ENCODE measurements around the gene AGPAT3.

Gene AGPAT3

GRCh38 chr21:43938751-43939442 lies 73.9 kb downstream of the AGPAT3 start:
- DNase-seq: peak; percentile 62

GRCh38 chr21:43939443-43940328 lies 74.7 kb downstream of the AGPAT3 start:
- DNase-seq: no peak

- DNase-seq: no peak
Measured at GRCh38 chr21:43940329-43941050, 75.5 kb downstream of the AGPAT3 start.

- no peak for DNase-seq
Measured at GRCh38 chr21:43942201-43942600, 77.2 kb downstream of the AGPAT3 start.

GRCh38 chr21:43942621-43943020 lies 77.6 kb downstream of the AGPAT3 start:
- no peak for DNase-seq

GRCh38 chr21:43943512-43944077 lies 78.6 kb downstream of the AGPAT3 start:
- no peak for DNase-seq

GRCh38 chr21:43944078-43944633 lies 79.1 kb downstream of the AGPAT3 start:
- no peak for DNase-seq

GRCh38 chr21:43944757-43945156 lies 79.7 kb downstream of the AGPAT3 start:
- DNase-seq: no peak

- DNase-seq: no peak
Measured at GRCh38 chr21:43948740-43949498, 83.9 kb downstream of the AGPAT3 start.

- no peak for DNase-seq
Measured at GRCh38 chr21:43949499-43950208, 84.6 kb downstream of the AGPAT3 start.

- DNase-seq: no peak
Measured at GRCh38 chr21:43950481-43950880, 85.5 kb downstream of the AGPAT3 start.

- DNase-seq: no peak
Measured at GRCh38 chr21:43950936-43951335, 85.9 kb downstream of the AGPAT3 start.

- DNase-seq: no peak
Measured at GRCh38 chr21:43951911-43952703, 87.1 kb downstream of the AGPAT3 start.

- no peak for DNase-seq
Measured at GRCh38 chr21:43953021-43953420, 88.0 kb downstream of the AGPAT3 start.

- no peak for DNase-seq
Measured at GRCh38 chr21:43954042-43954441, 89.0 kb downstream of the AGPAT3 start.

GRCh38 chr21:43954896-43955295 lies 89.9 kb downstream of the AGPAT3 start:
- DNase-seq: no peak

- DNase-seq: no peak
Measured at GRCh38 chr21:43956019-43956669, 91.1 kb downstream of the AGPAT3 start.

GRCh38 chr21:43956670-43957035 lies 91.6 kb downstream of the AGPAT3 start:
- DNase-seq: no peak

GRCh38 chr21:43957128-43957571 lies 92.1 kb downstream of the AGPAT3 start:
- no peak for DNase-seq
